K562 (cell line): ENCODE data around the gene PEAR1. TPM values are rescaled to one million over a fixed set of nuclear protein-coding genes. Genes with fewer than 3 reads are reported as not detected.
A peak's percentile ranks its signal among the peaks of the same experiment; 100 is the strongest.

Source experiments
- ARID2 ChIP-seq: fragments of 450-650 bp; IDR thresholded peaks from 2 replicates; pipeline ENCODE4 v1.6.1; 2017; ENCODE audit warnings: antibody characterized with exemption, mild to moderate bottlenecking
- ATF1 ChIP-seq, 2 experiments: fragments of 450-650 bp in 1 of 2; IDR thresholded peaks; 2 replicates each; pipeline ENCODE4 v1.6.1; 2016; ENCODE audit warnings: missing compliant biosample characterization in 1 of 2, missing genetic modification characterization in 1 of 2
- BHLHE40 ChIP-seq: IDR thresholded peaks from 2 replicates; pipeline ENCODE4 v1.6.1; 2011; ENCODE audit warnings: low read length, improper control_type of control experiment
- ETV5 ChIP-seq: sonication (generic); formaldehyde crosslinking; IDR thresholded peaks from 2 replicates; pipeline ENCODE4 v1.4.0; 2020; ENCODE audit warnings: low read depth, mild to moderate bottlenecking, missing genetic modification reagents
- FOXJ3 ChIP-seq: sonication (generic); formaldehyde crosslinking; IDR thresholded peaks from 2 replicates; pipeline ENCODE4 v1.4.0; 2020; ENCODE audit warnings: mild to moderate bottlenecking, missing genetic modification reagents
- MTA2 ChIP-seq: fragments of 450-650 bp; IDR thresholded peaks from 2 replicates; pipeline ENCODE4 v1.6.1; 2016; ENCODE audit warnings: low read depth
- NR4A1 ChIP-seq, 2 experiments: fragments of 250-450 bp in 1 of 2; fragments of 450-650 bp in 1 of 2; sonication (Bioruptor Pico) in 1 of 2; IDR thresholded peaks; 2 replicates each; pipeline versions ENCODE4 v1.4.0 to v1.6.1; 2016 to 2020; ENCODE audit warnings: mild to moderate bottlenecking in 2 of 2, missing compliant biosample characterization in 1 of 2, missing genetic modification characterization in 1 of 2, moderate library complexity in 1 of 2
- PML ChIP-seq: IDR thresholded peaks from 2 replicates; pipeline ENCODE4 v1.6.1; 2012; ENCODE audit warnings: low read length, inconsistent platforms
- SMC3 ChIP-seq: conservative IDR thresholded peaks from 2 replicates; pipeline ENCODE4 v1.6.1; 2011; ENCODE audit warnings: low read depth, low read length, improper control_type of control experiment; ENCODE audit not compliant: insufficient read depth
- TAL1 ChIP-seq: fragments of 450-650 bp; IDR thresholded peaks from 2 replicates; pipeline ENCODE4 v1.6.1; 2016; ENCODE audit warnings: mild to moderate bottlenecking
- TBL1XR1 ChIP-seq, 2 experiments: IDR thresholded peaks; 2 replicates each; pipeline ENCODE4 v1.6.1; 2012; ENCODE audit warnings: improper control_type of control experiment in 2 of 2, low read length in 2 of 2, mild to moderate bottlenecking in 1 of 2
- YY1 ChIP-seq, 3 experiments: IDR thresholded peaks; 2 replicates each; pipeline ENCODE4 v1.6.1; 2011; ENCODE audit warnings: low read length in 2 of 3, mild to moderate bottlenecking in 2 of 3, moderate library complexity in 2 of 3, borderline replicate concordance in 1 of 3, control low read depth in 1 of 3, low read depth in 1 of 3; ENCODE audit not compliant: insufficient read depth in 3 of 3, insufficient replicate concordance in 2 of 3, control insufficient read depth in 1 of 3, insufficient read length in 1 of 3; ENCODE audit errors: extremely low read depth in 1 of 3
- ZBTB8A ChIP-seq: fragments of 450-650 bp; IDR thresholded peaks from 2 replicates; pipeline ENCODE4 v1.6.1; 2018; ENCODE audit warnings: mild to moderate bottlenecking, moderate library complexity; ENCODE audit not compliant: partially characterized antibody
- ZNF384 ChIP-seq: IDR thresholded peaks from 2 replicates; pipeline ENCODE4 v1.6.1; 2012; ENCODE audit warnings: low read depth, low read length, improper control_type of control experiment
- polyA plus RNA-seq, 8 experiments: library from polyadenylated mRNA; depleted of rRNA in 4 of 8; stranded (reverse) in 5 of 8; unstranded in 3 of 8; fragments of >200 nt; fragmentation: Nextera tagmentation in 2 of 8; fragmentation: Illumina TruSeq in 1 of 8; extraction: Ambion mirVana in 2 of 8; extraction: Trizol in 1 of 8; gene quantifications; 2 replicates each; pipeline versions ENCODE4 v1.2.1 to v1.2.3, GENCODE V29; 2011 to 2014; ENCODE audit warnings: inconsistent platforms in 1 of 8, missing spikeins in 1 of 8
- total RNA-seq, 7 experiments: library from RNA; depleted of rRNA in 6 of 7; stranded (reverse); fragments of >200 nt in 6 of 7; fragmentation: Illumina TruSeq in 2 of 7; extraction: Trizol in 2 of 7; gene quantifications; 2 replicates each; pipeline versions ENCODE4 v1.2.1 to v1.2.3, GENCODE V29; 2011 to 2021; ENCODE audit warnings: low replicate concordance in 1 of 7
- TF ChIP-seq, protein P1 (sequence below), 3 experiments: IDR thresholded peaks in 2 of 3; conservative IDR thresholded peaks in 1 of 3; 2 replicates each; pipeline ENCODE4 v1.5.1; 2011 to 2012; ENCODE audit warnings: low read length in 3 of 3, mild to moderate bottlenecking in 3 of 3, control low read depth in 2 of 3, improper control_type of control experiment in 1 of 3, inconsistent platforms in 1 of 3, low read depth in 1 of 3, mixed read lengths in 1 of 3, moderate library complexity in 1 of 3; ENCODE audit not compliant: insufficient read depth in 2 of 3
- TF ChIP-seq, protein P2 (sequence below), 2 experiments: fragments of 450-650 bp; conservative IDR thresholded peaks; 2 replicates each; pipeline ENCODE4 v1.6.1; 2017; ENCODE audit warnings: mild to moderate bottlenecking in 2 of 2, moderate library complexity in 2 of 2
- TF ChIP-seq, protein P3 (sequence below): sonication (generic); formaldehyde crosslinking; IDR thresholded peaks from 2 replicates; pipeline ENCODE4 v1.8.1; 2023; ENCODE audit warnings: mild to moderate bottlenecking, missing genetic modification reagents
- TF ChIP-seq, protein P4 (sequence below): fragments of 200-800 bp; sonication (Bioruptor generic); IDR thresholded peaks from 2 replicates; pipeline ENCODE4 v1.6.1; 2017; ENCODE audit warnings: missing genetic modification characterization, missing compliant biosample characterization

The PEAR1 gene
- total and polyA plus RNA-seq, 9 of the 15 experiments (the other 6 are each of a cell fraction or from before 2014, with no cell fraction given), result 0.87 to 13.9 (median 6.1) TPM

DNA sequence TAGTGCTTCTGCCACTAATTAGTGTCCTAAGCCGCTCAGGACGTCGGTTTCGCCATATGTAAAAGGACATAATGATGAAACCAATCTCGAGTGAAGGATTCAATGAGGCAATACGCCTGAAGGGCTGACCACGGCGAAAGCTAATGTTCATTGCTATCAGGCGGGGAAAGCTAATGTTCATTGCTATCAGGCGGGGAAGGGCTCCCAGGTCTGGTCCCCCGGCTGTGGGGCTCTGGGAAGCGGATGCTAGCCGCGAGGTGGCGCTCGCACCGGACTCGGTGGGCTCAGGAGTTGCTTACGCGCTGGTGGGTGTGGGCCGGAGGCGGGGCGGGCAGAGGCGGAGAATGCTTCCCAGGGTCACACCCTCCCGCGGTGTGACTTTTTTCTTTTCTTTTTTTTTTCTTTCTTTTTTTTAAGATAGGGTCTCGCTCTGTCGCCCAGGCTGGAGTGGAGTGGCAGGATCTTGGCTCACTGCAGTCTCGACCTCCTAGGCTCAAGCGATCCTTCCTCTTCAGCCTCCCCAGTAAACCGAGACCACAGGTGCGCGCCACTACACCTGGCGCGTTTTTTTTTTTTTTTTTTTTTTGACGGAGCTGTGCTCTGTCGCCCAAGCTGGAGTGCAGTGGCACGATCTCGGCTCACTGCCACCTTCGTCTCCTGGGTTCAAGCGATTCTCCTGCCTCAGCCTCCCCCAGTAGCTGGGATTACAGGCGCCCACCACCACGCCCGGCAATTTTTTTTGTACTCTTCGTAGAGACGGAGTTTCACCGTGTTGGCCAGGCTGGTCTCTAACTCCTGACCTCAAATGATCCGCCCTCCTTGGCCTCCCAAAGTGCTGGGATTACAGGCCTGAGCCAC lies 1.1 kb upstream of the PEAR1 start (continued):
- TF ChIP-seq, protein P1, sequence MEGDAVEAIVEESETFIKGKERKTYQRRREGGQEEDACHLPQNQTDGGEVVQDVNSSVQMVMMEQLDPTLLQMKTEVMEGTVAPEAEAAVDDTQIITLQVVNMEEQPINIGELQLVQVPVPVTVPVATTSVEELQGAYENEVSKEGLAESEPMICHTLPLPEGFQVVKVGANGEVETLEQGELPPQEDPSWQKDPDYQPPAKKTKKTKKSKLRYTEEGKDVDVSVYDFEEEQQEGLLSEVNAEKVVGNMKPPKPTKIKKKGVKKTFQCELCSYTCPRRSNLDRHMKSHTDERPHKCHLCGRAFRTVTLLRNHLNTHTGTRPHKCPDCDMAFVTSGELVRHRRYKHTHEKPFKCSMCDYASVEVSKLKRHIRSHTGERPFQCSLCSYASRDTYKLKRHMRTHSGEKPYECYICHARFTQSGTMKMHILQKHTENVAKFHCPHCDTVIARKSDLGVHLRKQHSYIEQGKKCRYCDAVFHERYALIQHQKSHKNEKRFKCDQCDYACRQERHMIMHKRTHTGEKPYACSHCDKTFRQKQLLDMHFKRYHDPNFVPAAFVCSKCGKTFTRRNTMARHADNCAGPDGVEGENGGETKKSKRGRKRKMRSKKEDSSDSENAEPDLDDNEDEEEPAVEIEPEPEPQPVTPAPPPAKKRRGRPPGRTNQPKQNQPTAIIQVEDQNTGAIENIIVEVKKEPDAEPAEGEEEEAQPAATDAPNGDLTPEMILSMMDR (IDR thresholded peaks at IDR 0.05 in 2 of 3, conservative IDR thresholded peaks at IDR 0.05 in 1 of 3; ENCODE audit: insufficient read depth in 2 of 3, low read depth in 1 of 3, low read length in 3 of 3), result peak; percentile 91 to 94 (median 93)
- TF ChIP-seq SMC3 (peak; percentile 91), PML (no peak), ARID2 (0 out of 2 replicates have a peak, but pooled peaks have one; percentile 31), ETV5 (CRISPR knock-in tag) (peak; percentile 70; the same call in 1 of the 2 replicates), ATF1 (CRISPR knock-in tag; IDR thresholded peaks at IDR 0.05) (no peak), ATF1 (tag; IDR thresholded peaks at IDR 0.05) (peak; percentile 79), FOXJ3 (CRISPR knock-in tag) (no peak), MTA2 (peak; percentile 12; the same call in 1 of the 2 replicates), TBL1XR1 (IDR thresholded peaks at IDR 0.05; ENCODE audit: low read length in 2 of 2) (peak in 1 of 2 experiments; percentile 31; a peak in 1 of 4 replicates), ZBTB8A (no peak), YY1 (IDR thresholded peaks at IDR 0.05; ENCODE audit: borderline replicate concordance in 1 of 3, control insufficient read depth in 1 of 3, extremely low read depth in 1 of 3, insufficient read depth in 3 of 3, insufficient read length in 1 of 3, insufficient replicate concordance in 2 of 3, low read depth in 1 of 3, low read length in 2 of 3) (peak in 1 of 3 experiments; percentile 47), BHLHE40 (0 out of 2 replicates have a peak, but pooled peaks have one; percentile 35), TAL1 (peak; percentile 23; the same call in 1 of the 2 replicates), NR4A1 (CRISPR knock-in tag; IDR thresholded peaks at IDR 0.05) (no peak), NR4A1 (tag; IDR thresholded peaks at IDR 0.05) (peak; percentile 63), ZNF384 (peak; percentile 91)
- TF ChIP-seq, protein P2, sequence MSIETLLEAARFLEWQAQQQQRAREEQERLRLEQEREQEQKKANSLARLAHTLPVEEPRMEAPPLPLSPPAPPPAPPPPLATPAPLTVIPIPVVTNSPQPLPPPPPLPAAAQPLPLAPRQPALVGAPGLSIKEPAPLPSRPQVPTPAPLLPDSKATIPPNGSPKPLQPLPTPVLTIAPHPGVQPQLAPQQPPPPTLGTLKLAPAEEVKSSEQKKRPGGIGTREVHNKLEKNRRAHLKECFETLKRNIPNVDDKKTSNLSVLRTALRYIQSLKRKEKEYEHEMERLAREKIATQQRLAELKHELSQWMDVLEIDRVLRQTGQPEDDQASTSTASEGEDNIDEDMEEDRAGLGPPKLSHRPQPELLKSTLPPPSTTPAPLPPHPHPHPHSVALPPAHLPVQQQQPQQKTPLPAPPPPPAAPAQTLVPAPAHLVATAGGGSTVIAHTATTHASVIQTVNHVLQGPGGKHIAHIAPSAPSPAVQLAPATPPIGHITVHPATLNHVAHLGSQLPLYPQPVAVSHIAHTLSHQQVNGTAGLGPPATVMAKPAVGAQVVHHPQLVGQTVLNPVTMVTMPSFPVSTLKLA (conservative IDR thresholded peaks at IDR 0.05), result peak in 1 of 2 experiments; percentile 49; a peak in 2 of 4 replicates
- TF ChIP-seq, protein P3, sequence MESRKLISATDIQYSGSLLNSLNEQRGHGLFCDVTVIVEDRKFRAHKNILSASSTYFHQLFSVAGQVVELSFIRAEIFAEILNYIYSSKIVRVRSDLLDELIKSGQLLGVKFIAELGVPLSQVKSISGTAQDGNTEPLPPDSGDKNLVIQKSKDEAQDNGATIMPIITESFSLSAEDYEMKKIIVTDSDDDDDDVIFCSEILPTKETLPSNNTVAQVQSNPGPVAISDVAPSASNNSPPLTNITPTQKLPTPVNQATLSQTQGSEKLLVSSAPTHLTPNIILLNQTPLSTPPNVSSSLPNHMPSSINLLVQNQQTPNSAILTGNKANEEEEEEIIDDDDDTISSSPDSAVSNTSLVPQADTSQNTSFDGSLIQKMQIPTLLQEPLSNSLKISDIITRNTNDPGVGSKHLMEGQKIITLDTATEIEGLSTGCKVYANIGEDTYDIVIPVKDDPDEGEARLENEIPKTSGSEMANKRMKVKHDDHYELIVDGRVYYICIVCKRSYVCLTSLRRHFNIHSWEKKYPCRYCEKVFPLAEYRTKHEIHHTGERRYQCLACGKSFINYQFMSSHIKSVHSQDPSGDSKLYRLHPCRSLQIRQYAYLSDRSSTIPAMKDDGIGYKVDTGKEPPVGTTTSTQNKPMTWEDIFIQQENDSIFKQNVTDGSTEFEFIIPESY (CRISPR knock-in tag), result 0 out of 2 replicates have a peak, but pooled peaks have one; percentile 55
- TF ChIP-seq, protein P4, sequence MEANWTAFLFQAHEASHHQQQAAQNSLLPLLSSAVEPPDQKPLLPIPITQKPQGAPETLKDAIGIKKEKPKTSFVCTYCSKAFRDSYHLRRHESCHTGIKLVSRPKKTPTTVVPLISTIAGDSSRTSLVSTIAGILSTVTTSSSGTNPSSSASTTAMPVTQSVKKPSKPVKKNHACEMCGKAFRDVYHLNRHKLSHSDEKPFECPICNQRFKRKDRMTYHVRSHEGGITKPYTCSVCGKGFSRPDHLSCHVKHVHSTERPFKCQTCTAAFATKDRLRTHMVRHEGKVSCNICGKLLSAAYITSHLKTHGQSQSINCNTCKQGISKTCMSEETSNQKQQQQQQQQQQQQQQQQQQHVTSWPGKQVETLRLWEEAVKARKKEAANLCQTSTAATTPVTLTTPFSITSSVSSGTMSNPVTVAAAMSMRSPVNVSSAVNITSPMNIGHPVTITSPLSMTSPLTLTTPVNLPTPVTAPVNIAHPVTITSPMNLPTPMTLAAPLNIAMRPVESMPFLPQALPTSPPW (CRISPR knock-in tag), result peak; percentile 83
